Right lobe of liver (tissue), 4 donors: ENCODE data around the gene WDR27.

Source experiments
- POLR2A ChIP-seq: fragments of 450-650 bp; IDR thresholded peaks from one replicate; pipeline ENCODE4 v1.6.1; 2017; ENCODE audit warnings: antibody characterized with exemption, mild to moderate bottlenecking
- TF ChIP-seq, protein P1 (sequence below), 4 donors: fragments of 200-600 bp in 3 of 4; fragments of 450-650 bp in 1 of 4; IDR thresholded peaks; one replicate each; pipeline versions ENCODE4 v1.5.1 to v1.8.0; 2016 to 2022; ENCODE audit warnings: antibody characterized with exemption in 4 of 4, mild to moderate bottlenecking in 2 of 4
- donor health status: DM: no; HTN: no; CAD: no.
- donor health status: DM: no; HTN: no; CAD: no.
- donor health status: DM: no; HTN: yes; CAD: no.

DNA sequence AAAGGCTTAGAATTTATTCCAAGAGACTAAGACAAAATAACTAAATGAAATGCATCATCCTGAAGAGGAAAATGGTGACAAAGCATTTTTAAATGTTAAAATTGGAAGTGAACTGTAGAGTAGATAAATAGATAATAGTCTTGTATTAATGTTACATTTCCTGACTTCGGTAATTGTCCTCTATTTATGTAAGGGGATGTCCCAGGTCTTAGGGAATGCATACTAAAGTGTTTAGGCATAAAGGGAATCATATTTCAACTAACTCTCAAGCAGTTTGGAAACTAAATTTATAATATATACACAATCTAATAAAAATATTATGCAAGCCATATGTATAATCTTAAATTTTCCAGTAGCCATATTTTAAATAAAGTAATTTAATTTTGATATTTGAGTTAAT lies 159.3 kb downstream of the WDR27 start:
- no peak for TF ChIP-seq POLR2A
- TF ChIP-seq, protein P1, sequence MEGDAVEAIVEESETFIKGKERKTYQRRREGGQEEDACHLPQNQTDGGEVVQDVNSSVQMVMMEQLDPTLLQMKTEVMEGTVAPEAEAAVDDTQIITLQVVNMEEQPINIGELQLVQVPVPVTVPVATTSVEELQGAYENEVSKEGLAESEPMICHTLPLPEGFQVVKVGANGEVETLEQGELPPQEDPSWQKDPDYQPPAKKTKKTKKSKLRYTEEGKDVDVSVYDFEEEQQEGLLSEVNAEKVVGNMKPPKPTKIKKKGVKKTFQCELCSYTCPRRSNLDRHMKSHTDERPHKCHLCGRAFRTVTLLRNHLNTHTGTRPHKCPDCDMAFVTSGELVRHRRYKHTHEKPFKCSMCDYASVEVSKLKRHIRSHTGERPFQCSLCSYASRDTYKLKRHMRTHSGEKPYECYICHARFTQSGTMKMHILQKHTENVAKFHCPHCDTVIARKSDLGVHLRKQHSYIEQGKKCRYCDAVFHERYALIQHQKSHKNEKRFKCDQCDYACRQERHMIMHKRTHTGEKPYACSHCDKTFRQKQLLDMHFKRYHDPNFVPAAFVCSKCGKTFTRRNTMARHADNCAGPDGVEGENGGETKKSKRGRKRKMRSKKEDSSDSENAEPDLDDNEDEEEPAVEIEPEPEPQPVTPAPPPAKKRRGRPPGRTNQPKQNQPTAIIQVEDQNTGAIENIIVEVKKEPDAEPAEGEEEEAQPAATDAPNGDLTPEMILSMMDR (IDR thresholded peaks at IDR 0.05) = no peak
